Measurements from ENCODE around the gene ZCCHC8. TPM values are rescaled to one million over a fixed set of nuclear protein-coding genes. Genes with fewer than 3 reads are reported as not detected.

ZCCHC8 gene
- polyA plus RNA-seq, 1 experiment = 12.7 TPM

- H3K27me3 ChIP-seq (ENCODE audit: control insufficient read depth, insufficient read depth, low read length) = no peaks in the 10 kb centered on the region
- CTCF ChIA-PET = interaction anchor here (3.2 kb wide), 1 partner anchor 61 kb away, joined by 8 read pairs; no protein-coding TSS in a partner anchor
- no peak for TF ChIP-seq CTCF (IDR thresholded peaks at IDR 0.05; ENCODE audit: insufficient read depth, low read depth, low read length)
Observed at GRCh38 chr12:122460061-122460460, 40.7 kb downstream of the ZCCHC8 start.

GRCh38 chr12:122459211-122459610 lies 41.5 kb downstream of the ZCCHC8 start:
- CTCF ChIA-PET = interaction anchor here (3.2 kb wide), 1 partner anchor 60 kb away, joined by 8 read pairs; no protein-coding TSS in a partner anchor
- TF ChIP-seq CTCF (IDR thresholded peaks at IDR 0.05; ENCODE audit: insufficient read depth, low read depth, low read length) = no peak
- Histone ChIP-seq H3K36me3 (ENCODE audit: control insufficient read depth, insufficient read depth, low read length) (no peaks in the 10 kb centered on the region), H3K27me3 (ENCODE audit: control insufficient read depth, insufficient read depth, low read length) (no peaks in the 10 kb centered on the region), H3K4me3 (ENCODE audit: low read depth, low read length) (no peak overlapping the region)
- POLR2A ChIA-PET = no interaction called here
- no peak for DNase-seq (ENCODE audit: low read depth)

More at GRCh38 chr12:122460061-122460460, 40.7 kb downstream of the ZCCHC8 start:
- DNase-seq (ENCODE audit: low read depth) = no peak
- POLR2A ChIA-PET = no interaction called here
- no peaks in the 10 kb centered on the region for H3K36me3 ChIP-seq (ENCODE audit: control insufficient read depth, insufficient read depth, low read length)
- H3K4me3 ChIP-seq (ENCODE audit: low read depth, low read length) = no peak overlapping the region

GRCh38 chr12:122458105-122459035 lies 42.4 kb downstream of the ZCCHC8 start:
- Histone ChIP-seq H3K4me3 (ENCODE audit: low read depth, low read length) (no peak overlapping the region), H3K27me3 (ENCODE audit: control insufficient read depth, insufficient read depth, low read length) (no peaks in the 10 kb centered on the region), H3K36me3 (ENCODE audit: control insufficient read depth, insufficient read depth, low read length) (no peaks in the 10 kb centered on the region)
- no peak for DNase-seq (ENCODE audit: low read depth)
- no peak for TF ChIP-seq CTCF (IDR thresholded peaks at IDR 0.05; ENCODE audit: insufficient read depth, low read depth, low read length)
- ChIA-PET POLR2A (no interaction called here), CTCF (no interaction called here)

- Histone ChIP-seq H3K27me3 (ENCODE audit: control insufficient read depth, insufficient read depth, low read length) (no peaks in the 10 kb centered on the region), H3K4me3 (ENCODE audit: low read depth, low read length) (no peak overlapping the region), H3K36me3 (ENCODE audit: control insufficient read depth, insufficient read depth, low read length) (no peaks in the 10 kb centered on the region)
- no peak for TF ChIP-seq CTCF (IDR thresholded peaks at IDR 0.05; ENCODE audit: insufficient read depth, low read depth, low read length)
- CTCF ChIA-PET = no interaction called here
- no peak for DNase-seq (ENCODE audit: low read depth)
- POLR2A ChIA-PET = no interaction called here
Observed at GRCh38 chr12:122457627-122458026, 43.1 kb downstream of the ZCCHC8 start.

- H3K27me3 ChIP-seq (ENCODE audit: control insufficient read depth, insufficient read depth, low read length) = no peaks in the 10 kb centered on the region
- H3K4me3 ChIP-seq (ENCODE audit: low read depth, low read length) = no peak overlapping the region
- TF ChIP-seq CTCF (IDR thresholded peaks at IDR 0.05; ENCODE audit: insufficient read depth, low read depth, low read length) = no peak
- DNase-seq (ENCODE audit: low read depth) = no peak
- H3K36me3 ChIP-seq (ENCODE audit: control insufficient read depth, insufficient read depth, low read length) = no peaks in the 10 kb centered on the region
- CTCF ChIA-PET = interaction anchor here (1.2 kb wide), 2 partner anchors 17 to 55 kb away, joined by 3 read pairs; no protein-coding TSS in a partner anchor
- POLR2A ChIA-PET = no interaction called here
Observed at GRCh38 chr12:122454739-122455138, 46.0 kb downstream of the ZCCHC8 start.

Data from BJ (cell line).